PC-9 (cell line): Measurements from ENCODE around the gene DBN1. TPM values are rescaled to one million over a fixed set of nuclear protein-coding genes. Genes with fewer than 3 reads are reported as not detected.
A peak's percentile ranks its signal among the peaks of the same experiment; 100 is the strongest.

Experiments used
- BruUV-seq: library from RNA; stranded (reverse); fragments of 400-500 nt; replicated peaks from 2 replicates; lab custom pipeline; 2021; lab: Mats Ljungman, UMichigan
- CTCF ChIA-PET: fragments of 300-600 bp; sonication (Branson Sonifier 250); formaldehyde crosslinking; loops from one replicate; lab custom pipeline; 2022; ENCODE audit warnings: antibody characterized with exemption; lab: Charles Lee
- POLR2A ChIA-PET: fragments of 300-600 bp; sonication (Branson Sonifier 250); formaldehyde crosslinking; loops from one replicate; lab custom pipeline; 2022; ENCODE audit warnings: antibody characterized with exemption; ENCODE audit not compliant: unreplicated experiment; lab: Charles Lee
- DNase-seq, 2 experiments: peaks; one replicate each; pipeline versions ENCODE4 v3.0.0 to v3.0.0-alpha.2; 2015 to 2022; ENCODE audit warnings: mixed read lengths in 1 of 2
- H2AFZ ChIP-seq: fragments of 200-600 bp; sonication (generic); 2 replicates; pipeline ENCODE4 v1.8.1; 2017; ENCODE audit warnings: antibody characterized with exemption
- H3F3A ChIP-seq: fragments of 200-600 bp; sonication (generic); 2 replicates; pipeline ENCODE4 v1.8.1; 2017; ENCODE audit warnings: antibody characterized with exemption, mild to moderate bottlenecking, low read depth; ENCODE audit not compliant: insufficient read depth
- H3K27ac ChIP-seq: fragments of 200-600 bp; sonication (generic); 2 replicates; pipeline ENCODE4 v1.6.1; 2016; ENCODE audit warnings: mixed run types
- H3K27me3 ChIP-seq: fragments of 200-600 bp; sonication (generic); 2 replicates; pipeline ENCODE4 v1.6.1; 2016; ENCODE audit warnings: low read depth, mixed run types; ENCODE audit not compliant: insufficient read depth
- H3K36me3 ChIP-seq: fragments of 200-600 bp; sonication (generic); 2 replicates; pipeline ENCODE4 v1.6.1; 2016; ENCODE audit warnings: low read depth, mixed run types
- H3K4me1 ChIP-seq: fragments of 200-600 bp; sonication (generic); replicated peaks from 2 replicates; pipeline ENCODE4 v1.6.1; 2016; ENCODE audit warnings: mixed run types; ENCODE audit not compliant: insufficient read depth
- H3K4me2 ChIP-seq: fragments of 200-600 bp; sonication (generic); 2 replicates; pipeline ENCODE4 v1.6.1; 2017; ENCODE audit warnings: mixed run types
- H3K4me3 ChIP-seq: fragments of 200-600 bp; sonication (generic); 2 replicates; pipeline ENCODE4 v1.6.1; 2016; ENCODE audit warnings: mixed run types
- H3K79me2 ChIP-seq: fragments of 200-600 bp; sonication (generic); 2 replicates; pipeline ENCODE4 v1.6.1; 2017; ENCODE audit warnings: low read depth, mixed run types
- H3K9me2 ChIP-seq: fragments of 200-600 bp; sonication (generic); 2 replicates; pipeline ENCODE4 v1.8.1; 2017; ENCODE audit warnings: mild to moderate bottlenecking; ENCODE audit not compliant: insufficient read depth
- H3K9me3 ChIP-seq: fragments of 200-600 bp; sonication (generic); 2 replicates; pipeline ENCODE4 v1.8.1; 2016; ENCODE audit warnings: low read depth; ENCODE audit not compliant: insufficient read depth
- H4K20me1 ChIP-seq: fragments of 200-600 bp; sonication (generic); 2 replicates; pipeline ENCODE4 v1.8.1; 2017; ENCODE audit not compliant: insufficient read depth
- CTCF ChIP-seq: fragments of 200-600 bp; sonication (generic); conservative IDR thresholded peaks from 2 replicates; pipeline ENCODE4 v1.6.1; 2017; ENCODE audit warnings: mixed run types, antibody characterized with exemption, mild to moderate bottlenecking, moderate library complexity
- EZH2 ChIP-seq: fragments of 200-600 bp; sonication (generic); IDR thresholded peaks from 2 replicates; pipeline ENCODE4 v1.8.0; 2017; ENCODE audit warnings: antibody characterized with exemption, low read depth
- intact Hi-C: fragments of 100-400 bp; cut with micrococcal nuclease; formaldehyde crosslinking; loops from one replicate; pipeline ENCODE4 v1.10.0; 2022; ENCODE audit not compliant: unreplicated experiment
- total RNA-seq: library from RNA; stranded (reverse); gene quantifications from 2 replicates; pipeline ENCODE4 v1.2.3, GENCODE V29; 2021

DBN1 gene
- total RNA-seq, 1 experiment from 2014 or later = 144 TPM

GRCh38 chr5:177443144-177443983 is 30.1 kb downstream of the DBN1 start:
- Histone ChIP-seq H4K20me1 (peaks cover 22% of the 10 kb centered on the region), H2AFZ (no peak overlapping the region), H3K79me2 (peaks cover 19% of the 10 kb centered on the region), H3K27me3 (no peaks in the 10 kb centered on the region), H3K4me3 (no peak overlapping the region), H3F3A (peaks cover 52% of the 10 kb centered on the region), H3K9me3 (no peaks in the 10 kb centered on the region), H3K27ac (no peak overlapping the region), H3K36me3 (no peaks in the 10 kb centered on the region; the same call in 1 of the 2 replicates), H3K4me1 (peaks cover 8% of the 10 kb centered on the region), H3K4me2 (no peak overlapping the region), H3K9me2 (no peaks in the 10 kb centered on the region)
- POLR2A ChIA-PET = interaction anchor here (0.6 kb wide), 2 partner anchors 53 to 115 kb away, joined by 3 to 4 read pairs; no protein-coding TSS in a partner anchor
- DNase-seq = peak in 1 of 2 experiments; percentile 13
- intact Hi-C loops = no loop called here
- no TSS peak for BruUV-seq
- CTCF ChIA-PET = no interaction called here
- no peak for TF ChIP-seq CTCF
- TF ChIP-seq EZH2 = no peak

GRCh38 chr5:177442066-177442826 is 31.2 kb downstream of the DBN1 start:
- Histone ChIP-seq H3K27me3 (no peaks in the 10 kb centered on the region), H3K9me2 (no peaks in the 10 kb centered on the region), H3K27ac (no peak overlapping the region), H3K4me1 (0 out of 2 replicates have a peak, but pooled peaks cover 4% of the 10 kb centered on the region), H3F3A (peaks cover 58% of the 10 kb centered on the region), H3K9me3 (no peaks in the 10 kb centered on the region), H2AFZ (no peak overlapping the region), H4K20me1 (peaks cover 22% of the 10 kb centered on the region), H3K79me2 (peaks cover 19% of the 10 kb centered on the region), H3K4me3 (no peak overlapping the region), H3K4me2 (no peak overlapping the region), H3K36me3 (no peaks in the 10 kb centered on the region; the same call in 1 of the 2 replicates)
- no peak for TF ChIP-seq CTCF
- no peak for TF ChIP-seq EZH2
- BruUV-seq = no TSS peak
- intact Hi-C loops = no loop called here
- POLR2A ChIA-PET = no interaction called here
- CTCF ChIA-PET = no interaction called here
- DNase-seq = peak in 1 of 2 experiments; percentile 1

GRCh38 chr5:177440990-177441780 is 32.2 kb downstream of the DBN1 start:
- intact Hi-C loops = no loop called here
- H2AFZ ChIP-seq = no peak overlapping the region

More at GRCh38 chr5:177440990-177441780, 32.2 kb downstream of the DBN1 start:
- Histone ChIP-seq H3K9me3 (no peaks in the 10 kb centered on the region), H3K27me3 (no peaks in the 10 kb centered on the region), H3K4me1 (0 out of 2 replicates have a peak, but pooled peaks cover 3% of the 10 kb centered on the region), H3F3A (peaks cover 66% of the 10 kb centered on the region), H3K4me3 (no peak overlapping the region), H3K9me2 (no peaks in the 10 kb centered on the region), H3K27ac (no peak overlapping the region), H3K79me2 (peaks cover 16% of the 10 kb centered on the region), H3K4me2 (no peak overlapping the region), H3K36me3 (no peaks in the 10 kb centered on the region; the same call in 1 of the 2 replicates), H4K20me1 (peaks cover 20% of the 10 kb centered on the region)
- POLR2A ChIA-PET = no interaction called here
- CTCF ChIA-PET = no interaction called here
- TF ChIP-seq CTCF (no peak), EZH2 (no peak)
- DNase-seq = no peak
- no TSS peak for BruUV-seq
